Hepatocyte (in vitro differentiated cells): Measurements from ENCODE around the gene ANO10. TPM values are rescaled to one million over a fixed set of nuclear protein-coding genes. Genes with fewer than 3 reads are reported as not detected.
A peak's percentile ranks its signal among the peaks of the same experiment; 100 is the strongest.
"Not testable (repeated sequence)": the region's sequence is repeated elsewhere in the genome, so short reads cannot be mapped to it uniquely, and the experiment has no call there.

ENCODE experiments used
- DNase-seq: peaks from one replicate; pipeline ENCODE4 v3.0.0-alpha.2; 2016; ENCODE audit warnings: low spot score
- H2AFZ ChIP-seq: fragments of 200-600 bp; sonication (generic); 2 replicates; pipeline ENCODE4 v1.6.0; 2016; ENCODE audit warnings: antibody characterized with exemption, mild to moderate bottlenecking
- H3K27ac ChIP-seq: fragments of 200-600 bp; sonication (generic); 2 replicates; pipeline ENCODE4 v1.5.1; 2016; ENCODE audit warnings: mild to moderate bottlenecking
- H3K27me3 ChIP-seq: fragments of 200-600 bp; sonication (generic); 2 replicates; pipeline ENCODE4 v1.6.1; 2016
- H3K36me3 ChIP-seq: fragments of 200-600 bp; sonication (generic); replicated peaks from 2 replicates; pipeline ENCODE4 v1.5.1; 2016; ENCODE audit warnings: low read depth; ENCODE audit not compliant: insufficient read depth
- H3K4me1 ChIP-seq: fragments of 200-600 bp; sonication (generic); 2 replicates; pipeline ENCODE4 v1.5.1; 2016; ENCODE audit warnings: mild to moderate bottlenecking, moderate library complexity; ENCODE audit not compliant: insufficient read depth
- H3K4me2 ChIP-seq: fragments of 200-600 bp; sonication (generic); 2 replicates; pipeline ENCODE4 v1.6.0; 2016
- H3K4me3 ChIP-seq: fragments of 200-600 bp; sonication (generic); 2 replicates; pipeline ENCODE4 v1.5.1; 2016; ENCODE audit warnings: mild to moderate bottlenecking
- H3K79me2 ChIP-seq: fragments of 200-600 bp; sonication (generic); 2 replicates; pipeline ENCODE4 v1.6.0; 2017; ENCODE audit warnings: mild to moderate bottlenecking
- H3K9me2 ChIP-seq: fragments of 200-600 bp; sonication (generic); replicated peaks from 2 replicates; pipeline ENCODE4 v1.6.0; 2017; ENCODE audit warnings: mild to moderate bottlenecking; ENCODE audit not compliant: insufficient read depth
- H3K9me3 ChIP-seq: fragments of 200-600 bp; sonication (generic); 2 replicates; pipeline ENCODE4 v1.5.1; 2016; ENCODE audit warnings: low read depth, mild to moderate bottlenecking
- H4K20me1 ChIP-seq: fragments of 200-600 bp; sonication (generic); 2 replicates; pipeline ENCODE4 v1.6.0; 2016; ENCODE audit warnings: mild to moderate bottlenecking; ENCODE audit not compliant: insufficient read depth, poor library complexity, severe bottlenecking
- CTCF ChIP-seq: fragments of 200-600 bp; sonication (generic); IDR thresholded peaks from 2 replicates; pipeline ENCODE4 v1.5.1; 2016; ENCODE audit warnings: antibody characterized with exemption, mild to moderate bottlenecking; ENCODE audit not compliant: poor library complexity
- EZH2 ChIP-seq: fragments of 200-600 bp; sonication (generic); IDR thresholded peaks from 2 replicates; pipeline ENCODE4 v1.6.1; 2016; ENCODE audit warnings: antibody characterized with exemption, mild to moderate bottlenecking, borderline replicate concordance
- EZH2phosphoT487 ChIP-seq: fragments of 200-600 bp; sonication (generic); IDR thresholded peaks from one replicate; pipeline ENCODE4 v1.6.1; 2018; ENCODE audit warnings: antibody characterized with exemption, mild to moderate bottlenecking, low read depth, moderate library complexity; ENCODE audit not compliant: unreplicated experiment, severe bottlenecking
- WGBS: methylation state at CpG from one replicate; pipeline ENCODE4 v1.1.6; 2016; ENCODE audit warnings: low lambda C conversion rate; ENCODE audit errors: missing lambda C conversion rate; 5-methylcytosine and 5-hydroxymethylcytosine counted together
- polyA plus RNA-seq: library from polyadenylated mRNA; unstranded; fragments of >200 nt; fragmentation: Nextera tagmentation; extraction: Ambion mirVana; gene quantifications from 2 replicates; pipeline ENCODE4 v1.2.1, GENCODE V29; 2016
- total RNA-seq: library from RNA; depleted of rRNA; stranded (reverse); fragments of >200 nt; gene quantifications from 2 replicates; pipeline ENCODE4 v1.2.3, GENCODE V29; 2014

The ANO10 gene
- total and polyA plus RNA-seq, 2 experiments from 2014 or later, result 28.5 to 33.5 TPM

- no peaks in the 10 kb centered on the region for H3K36me3 ChIP-seq
- TF ChIP-seq EZH2phosphoT487 (no peak), EZH2 (no peak)
- no peaks in the 10 kb centered on the region for H3K9me2 ChIP-seq
- H4K20me1 ChIP-seq, result no peaks in the 10 kb centered on the region
- DNase-seq, result no peak
- H3K79me2 ChIP-seq, result no peaks in the 10 kb centered on the region
- no peak overlapping the region for H3K4me3 ChIP-seq
- no peak overlapping the region for H3K4me2 ChIP-seq
- H3K27me3 ChIP-seq, result no peaks in the 10 kb centered on the region
- H3K27ac ChIP-seq, result no peak overlapping the region
- H2AFZ ChIP-seq, result no peak overlapping the region
- no peaks in the 10 kb centered on the region for H3K4me1 ChIP-seq
- no peaks in the 10 kb centered on the region for H3K9me3 ChIP-seq
Observed at GRCh38 chr3:43559961-43560360, 61.9 kb downstream of the ANO10 start.

GRCh38 chr3:43558171-43558570 is 63.6 kb downstream of the ANO10 start:
- H4K20me1 ChIP-seq, result no peaks in the 10 kb centered on the region
- 93% methylated on average over 1 of the region's 1 CpG for WGBS
- H3K4me1 ChIP-seq, result no peaks in the 10 kb centered on the region
- TF ChIP-seq EZH2 (no peak), EZH2phosphoT487 (no peak), CTCF (no peak)
- H3K79me2 ChIP-seq, result no peaks in the 10 kb centered on the region
- H3K9me3 ChIP-seq, result no peaks in the 10 kb centered on the region
- no peak overlapping the region for H3K4me3 ChIP-seq
- H3K36me3 ChIP-seq, result no peaks in the 10 kb centered on the region
- H3K4me2 ChIP-seq, result no peak overlapping the region
- H3K9me2 ChIP-seq, result no peaks in the 10 kb centered on the region
- no peak overlapping the region for H3K27ac ChIP-seq
- no peaks in the 10 kb centered on the region for H3K27me3 ChIP-seq
- no peak overlapping the region for H2AFZ ChIP-seq
- no peak for DNase-seq

DNA sequence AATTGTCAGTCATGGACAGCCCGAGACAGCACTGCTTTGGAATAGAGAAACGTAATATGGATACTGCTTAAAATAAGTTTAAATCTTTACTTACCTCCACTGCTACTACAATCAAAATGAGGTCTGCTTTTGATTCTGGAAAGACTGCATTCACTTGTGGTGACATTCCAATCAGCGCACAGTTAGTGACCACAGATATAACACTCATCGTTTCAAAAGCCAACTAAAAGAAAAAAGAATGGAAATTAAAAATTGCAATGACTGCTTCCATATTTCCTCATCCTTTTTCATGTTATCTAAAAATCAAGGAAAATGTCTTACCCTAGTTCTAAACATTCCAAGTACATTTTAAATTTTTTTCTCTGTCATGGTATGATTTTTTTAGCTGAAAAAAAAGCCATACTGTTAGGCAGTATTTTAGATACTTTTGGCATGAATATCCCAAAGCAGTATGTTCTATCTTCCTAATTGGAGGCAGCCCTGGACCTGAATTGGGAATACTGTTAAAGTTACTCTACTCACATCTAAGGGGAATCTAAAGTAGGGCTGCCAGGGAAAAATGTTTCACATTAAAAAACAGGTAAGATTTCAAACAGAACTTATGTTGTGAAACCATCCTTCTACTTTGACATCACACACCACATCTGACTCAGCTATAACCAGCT is 72.1 kb downstream of the ANO10 start:
- Histone ChIP-seq H3K4me1 (no peaks in the 10 kb centered on the region), H3K79me2 (no peaks in the 10 kb centered on the region), H3K27ac (no peak overlapping the region), H2AFZ (no peak overlapping the region), H4K20me1 (no peaks in the 10 kb centered on the region), H3K27me3 (no peaks in the 10 kb centered on the region), H3K9me3 (no peaks in the 10 kb centered on the region), H3K4me3 (no peak overlapping the region), H3K4me2 (no peak overlapping the region), H3K9me2 (no peaks in the 10 kb centered on the region), H3K36me3 (no peaks in the 10 kb centered on the region)
- TF ChIP-seq CTCF (no peak), EZH2phosphoT487 (no peak), EZH2 (no peak)
- no peak for DNase-seq
- WGBS, result 96% methylated on average over 4 of the region's 4 CpGs

- not testable (repeated sequence) for H3K79me2 ChIP-seq, H3K9me2 ChIP-seq, H3K4me2 ChIP-seq, H3K36me3 ChIP-seq, H3K27ac ChIP-seq, H3K27me3 ChIP-seq, H3K4me3 ChIP-seq, H3K4me1 ChIP-seq, H4K20me1 ChIP-seq, H2AFZ ChIP-seq, H3K9me3 ChIP-seq
- peak; percentile 73 for TF ChIP-seq CTCF
- WGBS, result 92% methylated on average over 3 of the region's 3 CpGs
- DNase-seq, result peak; percentile 58
Observed at GRCh38 chr3:43544277-43544676, 77.5 kb downstream of the ANO10 start.
